Liver (tissue), 9 donors: Measurements from ENCODE around the gene C10orf120. TPM values are rescaled to one million over a fixed set of nuclear protein-coding genes. Genes with fewer than 3 reads are reported as not detected.

Experiments
- DNase-seq: peaks from one replicate; pipeline ENCODE4 v3.0.0-alpha.2; 2017; ENCODE audit warnings: low spot score
- H3K27ac ChIP-seq, 2 donors: one replicate each; pipeline ENCODE4 v1.7.0; 2013; ENCODE audit warnings: inconsistent platforms in 2 of 2, low read length in 2 of 2, control low read depth in 1 of 2, low read depth in 1 of 2, mild to moderate bottlenecking in 1 of 2
- H3K27me3 ChIP-seq, 4 donors: one replicate each; pipeline versions ENCODE4 v1.6.1 to v1.7.0; 2013; ENCODE audit warnings: low read length in 3 of 4, inconsistent platforms in 1 of 4, mild to moderate bottlenecking in 1 of 4, moderate library complexity in 1 of 4; ENCODE audit not compliant: control insufficient read depth in 4 of 4, insufficient read depth in 4 of 4
- H3K36me3 ChIP-seq, 4 donors: one replicate each; pipeline versions ENCODE4 v1.6.1 to v1.7.0; 2013; ENCODE audit warnings: low read length in 3 of 4, mild to moderate bottlenecking in 3 of 4, low read depth in 1 of 4, moderate library complexity in 1 of 4; ENCODE audit not compliant: control insufficient read depth in 4 of 4, insufficient read depth in 3 of 4
- H3K4me1 ChIP-seq, 4 donors: one replicate each; pipeline versions ENCODE4 v1.6.1 to v1.7.0; 2013; ENCODE audit warnings: low read length in 3 of 4, mild to moderate bottlenecking in 3 of 4, moderate library complexity in 1 of 4; ENCODE audit not compliant: control insufficient read depth in 4 of 4, insufficient read depth in 4 of 4
- H3K4me3 ChIP-seq, 3 donors: one replicate each; pipeline versions ENCODE4 v1.6.1 to v1.7.0; 2013; ENCODE audit warnings: low read length in 3 of 3, control low read depth in 1 of 3, low read depth in 1 of 3, mild to moderate bottlenecking in 1 of 3
- H3K9ac ChIP-seq, 2 donors: one replicate each; pipeline ENCODE4 v1.7.0; 2013; ENCODE audit warnings: low read length in 2 of 2, mild to moderate bottlenecking in 2 of 2, moderate library complexity in 2 of 2, control low read depth in 1 of 2, low read depth in 1 of 2
- H3K9me3 ChIP-seq, 4 donors: one replicate each; pipeline versions ENCODE4 v1.6.1 to v1.7.0; 2013; ENCODE audit warnings: low read length in 3 of 4; ENCODE audit not compliant: control insufficient read depth in 4 of 4
- ATF3 ChIP-seq: IDR thresholded peaks from 2 replicates; pipeline ENCODE4 v1.6.1; 2016; ENCODE audit warnings: antibody characterized with exemption
- EGR1 ChIP-seq, 2 donors: IDR thresholded peaks; 2 replicates each; pipeline ENCODE4 v1.6.1; 2016 to 2018; ENCODE audit warnings: antibody characterized with exemption in 2 of 2, low read depth in 2 of 2
- FOXA1 ChIP-seq: IDR thresholded peaks from 2 replicates; pipeline ENCODE4 v1.6.1; 2016; ENCODE audit warnings: antibody characterized with exemption
- FOXA2 ChIP-seq: IDR thresholded peaks from 2 replicates; pipeline ENCODE4 v1.6.1; 2016; ENCODE audit warnings: antibody characterized with exemption
- GABPA ChIP-seq, 2 donors: IDR thresholded peaks in 1 of 2; conservative IDR thresholded peaks in 1 of 2; 2 replicates each; pipeline ENCODE4 v1.6.1; 2016; ENCODE audit warnings: antibody characterized with exemption in 2 of 2, mild to moderate bottlenecking in 1 of 2, moderate library complexity in 1 of 2
- RAD21 ChIP-seq, 2 donors: IDR thresholded peaks; 2 replicates each; pipeline ENCODE4 v1.6.1; 2016; ENCODE audit warnings: antibody characterized with exemption in 2 of 2, mild to moderate bottlenecking in 2 of 2
- RXRA ChIP-seq, 2 donors: IDR thresholded peaks; 2 replicates each; pipeline ENCODE4 v1.6.1; 2017 to 2018; ENCODE audit warnings: antibody characterized with exemption in 2 of 2, mild to moderate bottlenecking in 1 of 2
- SP1 ChIP-seq: IDR thresholded peaks from 2 replicates; pipeline ENCODE4 v1.6.1; 2018; ENCODE audit warnings: antibody characterized with exemption, mild to moderate bottlenecking
- YY1 ChIP-seq: IDR thresholded peaks from 2 replicates; pipeline ENCODE4 v1.6.1; 2016; ENCODE audit warnings: antibody characterized with exemption, mild to moderate bottlenecking
- WGBS: extraction: QIAGEN DNeasy Blood & Tissue Kit; methylation state at CpG from one replicate; pipeline ENCODE4 v1.1.7; 2013; 5-methylcytosine and 5-hydroxymethylcytosine counted together
- polyA plus RNA-seq, 2 donors: library from polyadenylated mRNA; stranded (reverse) in 1 of 2; unstranded in 1 of 2; fragments of 200-250 nt in 1 of 2; fragments of >200 nt in 1 of 2; fragmentation: Nextera tagmentation in 1 of 2; extraction: Ambion mirVana in 1 of 2; gene quantifications; one replicate each; pipeline versions ENCODE4 v1.2.1 to v1.2.3, GENCODE V29; 2013 to 2015
- total RNA-seq, 2 donors: library from RNA; depleted of rRNA; stranded (reverse); fragments of >200 nt; gene quantifications; one replicate each; pipeline ENCODE4 v1.2.3, GENCODE V29; 2014
- TF ChIP-seq, protein P1 (sequence below): IDR thresholded peaks from 2 replicates; pipeline ENCODE4 v1.6.1; 2016; ENCODE audit warnings: antibody characterized with exemption
- TF ChIP-seq, protein P2 (sequence below): fragments of 150-350 bp; IDR thresholded peaks from 2 replicates; pipeline ENCODE4 v1.5.1; 2017; ENCODE audit warnings: improper control_type of control experiment, low read depth, low read length; ENCODE audit not compliant: missing input control
- TF ChIP-seq, protein P3 (sequence below): IDR thresholded peaks from 2 replicates; pipeline ENCODE4 v1.6.1; 2016; ENCODE audit warnings: antibody characterized with exemption
- donor health status: healthy.
- donor health status: healthy.
- donor health status: healthy.
- donor health status: healthy.
- donor health status: healthy.

Gene C10orf120
- total and polyA plus RNA-seq, 4 donors, result not detected

DNA sequence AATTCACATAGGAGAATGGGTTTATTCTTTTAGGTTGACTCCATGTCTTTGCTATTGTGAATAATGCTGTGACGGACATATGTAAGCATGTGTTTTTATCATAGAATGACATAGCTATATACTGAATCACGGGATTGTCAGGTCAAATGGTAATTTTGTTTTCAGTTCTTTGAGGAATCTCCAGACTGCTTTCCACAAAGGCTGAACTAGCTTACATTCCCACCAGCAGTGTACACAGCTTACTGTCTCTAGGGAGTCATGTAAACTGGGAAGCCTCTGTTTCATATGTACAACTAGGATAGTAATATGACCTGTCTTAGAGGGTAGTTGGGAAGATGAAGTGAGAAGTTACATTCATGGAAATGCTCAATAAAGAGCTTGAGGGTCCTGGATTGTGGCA, 6.8 kb upstream of the C10orf120 start:
- no peaks in the 10 kb centered on the region for H3K27me3 ChIP-seq
- H3K36me3 ChIP-seq, result no peaks in the 10 kb centered on the region
- no peak overlapping the region for H3K9ac ChIP-seq
- H3K9me3 ChIP-seq, result no peaks in the 10 kb centered on the region
- H3K27ac ChIP-seq, result no peak overlapping the region
- H3K4me3 ChIP-seq, result no peak overlapping the region
- H3K4me1 ChIP-seq, result no peaks in the 10 kb centered on the region
- TF ChIP-seq ATF3 (no peak), SP1 (no peak)
- 92% methylated on average over 2 of the region's 2 CpGs for whole genome bisulfite sequencing
- DNase-seq, result no peak

DNA sequence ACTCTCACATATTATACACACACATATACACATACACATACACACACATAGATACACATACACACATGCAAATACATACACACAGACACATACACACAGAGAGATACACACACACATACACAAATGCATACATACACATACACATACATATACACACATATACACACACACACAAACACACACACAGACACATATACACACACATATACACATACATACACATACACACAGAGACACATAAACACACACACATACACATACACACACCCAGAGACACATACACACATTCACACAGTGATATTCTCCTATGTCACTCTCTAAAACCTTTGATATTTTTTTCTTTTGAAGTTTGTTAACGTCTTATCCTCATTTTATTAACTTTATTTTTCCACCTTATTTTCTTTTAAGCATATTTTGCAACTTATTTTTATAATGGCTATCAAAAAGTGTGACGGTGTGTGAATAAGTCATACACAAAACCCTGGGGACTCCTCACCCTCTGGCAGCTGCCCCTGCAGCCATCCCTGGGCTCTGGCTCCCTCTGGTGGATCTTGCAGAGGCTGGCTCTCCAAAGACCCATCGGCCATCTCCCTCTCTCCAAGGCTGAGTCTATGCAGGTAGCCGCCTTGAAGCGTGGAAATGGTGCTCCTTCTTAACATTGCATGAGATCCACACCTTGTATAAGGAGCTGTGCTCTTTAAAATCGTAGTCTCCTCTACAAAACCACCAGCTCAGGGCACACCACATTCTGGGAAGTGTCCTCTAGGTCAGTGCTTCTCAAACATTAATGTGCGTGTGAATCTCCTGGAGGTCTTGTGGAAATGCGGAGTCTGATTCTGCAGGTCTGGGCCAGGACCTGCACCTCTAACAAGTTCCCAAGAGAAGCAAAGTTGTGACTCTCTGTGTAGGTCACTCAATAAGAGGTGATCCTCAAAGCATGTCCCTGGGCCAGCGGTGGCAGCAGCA, 4.1 kb upstream of the C10orf120 start:
- 41% methylated on average over 9 of the region's 9 CpGs for WGBS
- Histone ChIP-seq H3K4me3 (no peak overlapping the region), H3K27me3 (no peaks in the 10 kb centered on the region), H3K4me1 (no peaks in the 10 kb centered on the region), H3K9me3 (no peaks in the 10 kb centered on the region), H3K27ac (no peak overlapping the region), H3K9ac (no peak overlapping the region), H3K36me3 (no peaks in the 10 kb centered on the region)
- DNase-seq, result peak; percentile 67
- no peak for TF ChIP-seq ATF3
- peak; percentile 96 to 98 for TF ChIP-seq RAD21 (IDR thresholded peaks at IDR 0.05)
- no peak for TF ChIP-seq RXRA (IDR thresholded peaks at IDR 0.05)
- TF ChIP-seq, protein P1, sequence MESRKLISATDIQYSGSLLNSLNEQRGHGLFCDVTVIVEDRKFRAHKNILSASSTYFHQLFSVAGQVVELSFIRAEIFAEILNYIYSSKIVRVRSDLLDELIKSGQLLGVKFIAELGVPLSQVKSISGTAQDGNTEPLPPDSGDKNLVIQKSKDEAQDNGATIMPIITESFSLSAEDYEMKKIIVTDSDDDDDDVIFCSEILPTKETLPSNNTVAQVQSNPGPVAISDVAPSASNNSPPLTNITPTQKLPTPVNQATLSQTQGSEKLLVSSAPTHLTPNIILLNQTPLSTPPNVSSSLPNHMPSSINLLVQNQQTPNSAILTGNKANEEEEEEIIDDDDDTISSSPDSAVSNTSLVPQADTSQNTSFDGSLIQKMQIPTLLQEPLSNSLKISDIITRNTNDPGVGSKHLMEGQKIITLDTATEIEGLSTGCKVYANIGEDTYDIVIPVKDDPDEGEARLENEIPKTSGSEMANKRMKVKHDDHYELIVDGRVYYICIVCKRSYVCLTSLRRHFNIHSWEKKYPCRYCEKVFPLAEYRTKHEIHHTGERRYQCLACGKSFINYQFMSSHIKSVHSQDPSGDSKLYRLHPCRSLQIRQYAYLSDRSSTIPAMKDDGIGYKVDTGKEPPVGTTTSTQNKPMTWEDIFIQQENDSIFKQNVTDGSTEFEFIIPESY, result no peak
- no peak for TF ChIP-seq SP1
- TF ChIP-seq, protein P2, sequence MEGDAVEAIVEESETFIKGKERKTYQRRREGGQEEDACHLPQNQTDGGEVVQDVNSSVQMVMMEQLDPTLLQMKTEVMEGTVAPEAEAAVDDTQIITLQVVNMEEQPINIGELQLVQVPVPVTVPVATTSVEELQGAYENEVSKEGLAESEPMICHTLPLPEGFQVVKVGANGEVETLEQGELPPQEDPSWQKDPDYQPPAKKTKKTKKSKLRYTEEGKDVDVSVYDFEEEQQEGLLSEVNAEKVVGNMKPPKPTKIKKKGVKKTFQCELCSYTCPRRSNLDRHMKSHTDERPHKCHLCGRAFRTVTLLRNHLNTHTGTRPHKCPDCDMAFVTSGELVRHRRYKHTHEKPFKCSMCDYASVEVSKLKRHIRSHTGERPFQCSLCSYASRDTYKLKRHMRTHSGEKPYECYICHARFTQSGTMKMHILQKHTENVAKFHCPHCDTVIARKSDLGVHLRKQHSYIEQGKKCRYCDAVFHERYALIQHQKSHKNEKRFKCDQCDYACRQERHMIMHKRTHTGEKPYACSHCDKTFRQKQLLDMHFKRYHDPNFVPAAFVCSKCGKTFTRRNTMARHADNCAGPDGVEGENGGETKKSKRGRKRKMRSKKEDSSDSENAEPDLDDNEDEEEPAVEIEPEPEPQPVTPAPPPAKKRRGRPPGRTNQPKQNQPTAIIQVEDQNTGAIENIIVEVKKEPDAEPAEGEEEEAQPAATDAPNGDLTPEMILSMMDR, result peak; percentile 85
- no peak for TF ChIP-seq GABPA (IDR thresholded peaks at IDR 0.05 in 1 of 2, conservative IDR thresholded peaks at IDR 0.05 in 1 of 2)
- no peak for TF ChIP-seq FOXA1

DNA sequence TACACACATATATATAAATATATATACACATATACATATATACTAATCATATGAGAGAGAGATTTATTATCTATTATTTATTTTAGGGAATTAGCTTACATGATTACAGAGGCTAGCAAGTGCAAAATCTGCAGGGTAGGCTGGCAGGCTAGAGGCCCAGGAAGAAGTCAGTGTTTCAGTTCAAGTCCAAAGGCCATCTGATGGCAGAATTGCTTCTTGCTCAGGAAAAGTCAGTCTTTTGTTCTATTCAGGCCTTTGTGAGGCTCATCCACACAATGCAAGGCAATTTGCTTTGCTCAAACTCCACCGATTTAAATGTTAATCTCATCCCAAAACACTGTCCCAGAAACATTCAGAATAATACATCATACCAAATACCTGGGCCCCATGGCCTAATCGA, 2.6 kb upstream of the C10orf120 start:
- Histone ChIP-seq H3K4me1 (no peaks in the 10 kb centered on the region), H3K4me3 (no peak overlapping the region), H3K9ac (no peak overlapping the region), H3K27me3 (no peaks in the 10 kb centered on the region), H3K9me3 (no peaks in the 10 kb centered on the region), H3K27ac (no peak overlapping the region), H3K36me3 (no peaks in the 10 kb centered on the region)
- WGBS, result 86% methylated on average over 2 of the region's 2 CpGs
- no peak for TF ChIP-seq RXRA (IDR thresholded peaks at IDR 0.05)
- TF ChIP-seq, protein P2, result no peak
- no peak for TF ChIP-seq GABPA (IDR thresholded peaks at IDR 0.05 in 1 of 2, conservative IDR thresholded peaks at IDR 0.05 in 1 of 2)
- TF ChIP-seq, protein P1, result no peak
- TF ChIP-seq, protein P3, sequence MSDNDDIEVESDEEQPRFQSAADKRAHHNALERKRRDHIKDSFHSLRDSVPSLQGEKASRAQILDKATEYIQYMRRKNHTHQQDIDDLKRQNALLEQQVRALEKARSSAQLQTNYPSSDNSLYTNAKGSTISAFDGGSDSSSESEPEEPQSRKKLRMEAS, result no peak
- no peak for TF ChIP-seq RAD21 (IDR thresholded peaks at IDR 0.05)
- TF ChIP-seq FOXA1, result no peak
- no peak for TF ChIP-seq EGR1 (IDR thresholded peaks at IDR 0.05; ENCODE audit: low read depth in 2 of 2)
- no peak for TF ChIP-seq YY1
- no peak for TF ChIP-seq SP1
- TF ChIP-seq ATF3, result no peak
- no peak for TF ChIP-seq FOXA2
- DNase-seq, result no peak
